IMR-90 (cell line): Measurements from ENCODE around the gene KDM1B.

Source experiments
- MAZ ChIP-seq: IDR thresholded peaks from 2 replicates; pipeline ENCODE4 v1.6.1; 2012; ENCODE audit warnings: low read depth, mild to moderate bottlenecking, low read length, improper control_type of control experiment, moderate library complexity, borderline replicate concordance
- POLR2A ChIP-seq: IDR thresholded peaks from 2 replicates; pipeline ENCODE4 v1.6.1; 2012; ENCODE audit warnings: mild to moderate bottlenecking, low read depth, low read length
- TF ChIP-seq, protein P1 (sequence below): conservative IDR thresholded peaks from 2 replicates; pipeline ENCODE4 v1.5.1; 2012; ENCODE audit warnings: mild to moderate bottlenecking, low read depth, low read length, improper control_type of control experiment

DNA sequence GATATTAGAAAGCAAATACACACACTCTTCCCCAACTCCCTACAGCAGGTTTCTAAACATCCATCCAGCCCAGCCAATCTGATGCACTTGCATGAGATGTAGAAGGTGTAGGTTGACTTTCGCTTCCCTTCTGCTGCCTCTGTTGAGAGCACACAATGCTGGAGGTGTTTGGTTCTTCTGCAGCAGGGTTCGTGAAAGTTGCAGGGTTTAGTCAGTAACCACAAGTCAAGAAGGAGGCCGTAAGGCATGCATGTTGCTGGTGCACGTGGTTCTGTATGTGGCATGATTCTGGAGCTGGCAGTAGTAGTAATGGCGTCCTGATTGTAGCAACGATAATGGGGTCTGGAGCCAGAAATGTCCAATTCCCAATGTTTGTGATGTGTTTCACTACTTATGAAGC, 56.1 kb downstream of the KDM1B start:
- TF ChIP-seq POLR2A (no peak), MAZ (no peak)
- TF ChIP-seq, protein P1, sequence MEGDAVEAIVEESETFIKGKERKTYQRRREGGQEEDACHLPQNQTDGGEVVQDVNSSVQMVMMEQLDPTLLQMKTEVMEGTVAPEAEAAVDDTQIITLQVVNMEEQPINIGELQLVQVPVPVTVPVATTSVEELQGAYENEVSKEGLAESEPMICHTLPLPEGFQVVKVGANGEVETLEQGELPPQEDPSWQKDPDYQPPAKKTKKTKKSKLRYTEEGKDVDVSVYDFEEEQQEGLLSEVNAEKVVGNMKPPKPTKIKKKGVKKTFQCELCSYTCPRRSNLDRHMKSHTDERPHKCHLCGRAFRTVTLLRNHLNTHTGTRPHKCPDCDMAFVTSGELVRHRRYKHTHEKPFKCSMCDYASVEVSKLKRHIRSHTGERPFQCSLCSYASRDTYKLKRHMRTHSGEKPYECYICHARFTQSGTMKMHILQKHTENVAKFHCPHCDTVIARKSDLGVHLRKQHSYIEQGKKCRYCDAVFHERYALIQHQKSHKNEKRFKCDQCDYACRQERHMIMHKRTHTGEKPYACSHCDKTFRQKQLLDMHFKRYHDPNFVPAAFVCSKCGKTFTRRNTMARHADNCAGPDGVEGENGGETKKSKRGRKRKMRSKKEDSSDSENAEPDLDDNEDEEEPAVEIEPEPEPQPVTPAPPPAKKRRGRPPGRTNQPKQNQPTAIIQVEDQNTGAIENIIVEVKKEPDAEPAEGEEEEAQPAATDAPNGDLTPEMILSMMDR = no peak
